M059J (cell line): ENCODE results near the gene PRODH. TPM values are rescaled to one million over a fixed set of nuclear protein-coding genes. Genes with fewer than 3 reads are reported as not detected.
A peak's percentile ranks its signal among the peaks of the same experiment; 100 is the strongest.
"Not testable (repeated sequence)": the region's sequence is repeated elsewhere in the genome, so short reads cannot be mapped to it uniquely, and the experiment has no call there.

Experiments used
- DNase-seq: peaks from one replicate; pipeline ENCODE4 v3.0.0-alpha.2; 2012; ENCODE audit warnings: low read depth
- total RNA-seq: library from RNA; depleted of rRNA; stranded (reverse); fragments of >200 nt; shearing (Covaris generic); gene quantifications from 2 replicates; pipeline ENCODE4 v1.2.3, GENCODE V29; 2014; rRNA removed

The PRODH gene
- total RNA-seq, 1 experiment from 2014 or later, result not detected

- DNase-seq, result not testable (repeated sequence)
Measured at GRCh38 chr22:18906410-18906745, 29.7 kb downstream of the PRODH start.

DNA sequence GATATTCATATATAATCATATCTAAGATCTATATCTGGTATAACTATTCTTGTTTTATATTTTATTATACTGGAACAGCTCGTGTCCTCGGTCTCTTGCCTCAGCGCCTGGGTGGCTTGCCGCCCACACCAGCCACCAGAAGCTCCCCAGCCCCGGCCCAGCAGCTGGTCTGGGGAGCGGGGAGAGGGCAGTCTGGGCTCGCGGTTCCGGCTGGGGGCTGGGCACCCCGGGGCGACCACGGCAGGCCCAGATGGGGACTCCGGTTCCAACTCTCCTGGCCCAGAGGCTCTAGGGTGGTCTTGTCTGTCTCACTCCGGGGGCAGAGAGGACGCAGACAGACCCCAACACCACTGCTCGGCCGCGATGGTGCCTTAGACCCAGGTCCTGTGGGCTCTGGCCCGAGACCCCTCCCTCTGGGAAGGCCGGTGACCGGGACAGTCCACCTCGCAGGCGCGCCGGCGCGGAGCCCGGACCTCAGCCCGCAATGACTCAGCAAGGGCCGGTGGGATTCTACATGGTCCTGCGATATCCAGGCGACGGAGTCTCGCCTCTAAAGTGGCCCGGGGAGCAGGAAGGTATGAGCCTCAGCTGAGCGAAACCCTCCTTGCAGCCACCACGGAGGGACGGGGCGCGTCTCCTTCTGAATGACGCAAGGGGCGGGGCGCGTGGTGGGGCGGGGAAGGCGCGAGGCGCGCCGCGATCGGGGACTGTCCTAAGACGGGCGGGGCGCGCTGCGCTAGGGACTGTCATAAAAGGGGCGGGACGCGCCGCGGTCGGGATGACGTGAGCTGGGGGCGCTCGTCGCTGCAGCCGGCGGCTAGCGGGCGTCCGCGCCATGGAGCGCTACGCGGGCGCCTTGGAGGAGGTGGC, 30.3 kb downstream of the PRODH start, which contains the start of gene DGCR6:
DGCR6 (plus strand) TSS at position 781 of the 870 bp plus-strand sequence; CDS start at position 836, 55 bp downstream.
- no peak for DNase-seq

- peak; percentile 0 for DNase-seq
Measured at GRCh38 chr22:18896037-18896657, 39.9 kb downstream of the PRODH start.

DNA sequence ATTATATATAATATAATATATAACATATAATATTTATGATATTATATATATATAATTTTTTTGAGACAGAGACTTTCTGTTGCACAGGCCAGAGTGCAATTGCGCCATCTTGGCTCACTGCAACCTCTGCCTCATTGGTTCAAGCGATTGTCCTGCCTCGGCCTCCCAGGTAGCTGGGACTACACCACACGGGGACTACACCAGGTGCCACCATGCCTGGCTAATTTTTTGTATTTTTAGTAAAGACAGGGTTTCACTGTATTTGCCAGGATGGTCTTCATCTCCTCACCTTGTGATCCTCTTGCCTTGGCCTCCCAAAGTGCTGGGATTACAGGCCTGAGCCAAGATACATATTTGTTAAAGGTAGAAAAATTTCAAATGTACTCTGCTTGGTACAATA, 42.3 kb downstream of the PRODH start:
- DNase-seq, result not testable (repeated sequence)

GRCh38 chr22:18890510-18891192, 45.4 kb downstream of the PRODH start:
- not testable (repeated sequence) for DNase-seq

- no peak for DNase-seq
Measured at GRCh38 chr22:18888115-18888514, 48.0 kb downstream of the PRODH start.

DNA sequence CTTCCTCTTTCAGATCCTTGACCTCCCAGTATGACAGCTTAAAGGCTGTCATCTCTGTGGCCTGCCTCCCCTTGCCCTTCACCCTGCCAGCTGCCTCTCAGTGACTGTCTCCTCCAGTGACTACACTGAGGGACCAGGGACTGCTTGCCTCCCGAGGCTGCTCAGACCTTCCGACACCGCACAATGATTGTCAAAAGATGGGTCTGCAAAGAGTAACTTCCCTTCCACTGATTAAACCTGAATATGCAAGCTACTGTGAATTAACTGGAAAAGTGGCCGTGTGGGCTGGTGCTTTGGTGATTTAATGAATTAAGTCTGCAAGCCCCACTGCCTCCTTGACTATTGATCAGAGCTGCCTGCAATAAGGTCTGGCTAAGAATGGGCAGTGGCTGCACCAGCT, 51.6 kb downstream of the PRODH start:
- DNase-seq, result not testable (repeated sequence)

DNA sequence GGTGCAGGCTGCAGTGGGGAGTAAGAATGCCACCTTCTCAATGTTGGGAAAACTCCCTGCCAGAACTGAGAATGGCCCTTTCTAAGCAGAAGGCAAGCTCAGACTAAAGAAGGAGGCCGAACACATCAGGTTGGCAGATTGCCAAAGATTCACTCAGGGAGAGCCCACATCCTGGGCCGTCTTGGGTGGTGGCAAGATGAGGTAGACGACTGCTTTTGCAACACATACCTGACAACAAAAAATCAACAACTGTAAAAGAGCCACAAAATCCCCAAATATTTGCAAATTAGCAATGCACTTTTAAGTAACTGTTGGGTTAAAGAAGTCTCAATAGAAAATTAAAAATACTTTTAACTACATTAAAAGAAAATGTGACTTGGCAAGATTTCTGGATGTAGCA, 54.8 kb downstream of the PRODH start:
- not testable (repeated sequence) for DNase-seq

Other genes starting within 250 kb of the PRODH start
- gene DGCR6, start 30.0 kb downstream of the PRODH start, total RNA-seq, result 0.62 and 0.81 TPM in 2 replicates
- gene DGCR2, start 186.1 kb upstream of the PRODH start, total RNA-seq, result 33.7 and 34.3 TPM in 2 replicates
- gene TSSK2, start 195.0 kb upstream of the PRODH start, total RNA-seq, result not detected in 2 replicates
- gene ESS2, start 208.4 kb upstream of the PRODH start, total RNA-seq, result 15.8 and 17.3 TPM in 2 replicates
- gene GSC2, start 214.0 kb upstream of the PRODH start, total RNA-seq, result not detected in 2 replicates
- gene SLC25A1, start 242.4 kb upstream of the PRODH start, total RNA-seq, result 109 and 121 TPM in 2 replicates